Inflammatory macrophage treated with lipopolysaccharide for 4 hours (primary cell): ENCODE data around the gene NLRX1.
"Not testable (repeated sequence)": the region's sequence is repeated elsewhere in the genome, so short reads cannot be mapped to it uniquely, and the experiment has no call there.

Experiments used
- DNase-seq: peaks from one replicate; pipeline ENCODE4 v3.0.0-alpha.2; 2020

Gene NLRX1

DNA sequence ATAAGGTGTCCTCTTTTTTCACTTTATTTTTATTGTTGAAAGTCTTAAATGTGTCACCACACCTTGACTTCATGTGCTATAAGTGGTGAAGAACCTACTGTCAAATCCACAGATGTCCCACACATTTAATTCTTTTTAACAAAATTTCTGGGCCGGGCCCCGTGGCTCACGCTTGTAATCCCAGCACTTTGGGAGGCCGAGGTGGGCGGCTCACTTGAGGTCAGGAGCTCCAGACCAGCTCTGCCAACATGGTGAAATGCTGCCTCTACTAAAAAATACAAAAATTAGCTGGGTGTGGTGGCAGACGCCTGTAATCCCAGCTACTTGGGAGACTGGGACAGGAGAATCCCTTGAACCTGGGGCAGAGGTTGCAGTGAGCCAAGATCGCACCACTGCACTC lies 40.7 kb downstream of the NLRX1 start:
- no peak for DNase-seq

DNA sequence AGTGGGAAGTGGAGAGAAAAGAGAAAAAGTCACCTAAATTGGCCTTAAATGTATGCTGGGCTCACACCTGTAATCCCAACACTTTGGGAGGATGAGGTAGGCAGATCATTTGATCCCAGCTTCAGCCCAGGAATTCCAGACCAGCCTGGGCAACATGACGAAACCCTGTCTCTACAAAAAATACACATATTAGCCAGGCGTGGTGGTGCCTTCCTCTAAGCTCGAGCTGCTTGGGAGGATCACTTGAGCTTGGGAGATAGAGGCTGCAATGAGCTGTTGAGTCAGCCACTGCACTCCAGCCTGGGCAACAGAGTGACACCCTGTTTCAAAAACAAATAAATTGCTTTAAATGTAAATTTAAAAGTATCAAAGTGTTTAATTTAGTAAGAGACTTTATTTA lies 41.5 kb downstream of the NLRX1 start:
- peak; percentile 34 for DNase-seq

DNA sequence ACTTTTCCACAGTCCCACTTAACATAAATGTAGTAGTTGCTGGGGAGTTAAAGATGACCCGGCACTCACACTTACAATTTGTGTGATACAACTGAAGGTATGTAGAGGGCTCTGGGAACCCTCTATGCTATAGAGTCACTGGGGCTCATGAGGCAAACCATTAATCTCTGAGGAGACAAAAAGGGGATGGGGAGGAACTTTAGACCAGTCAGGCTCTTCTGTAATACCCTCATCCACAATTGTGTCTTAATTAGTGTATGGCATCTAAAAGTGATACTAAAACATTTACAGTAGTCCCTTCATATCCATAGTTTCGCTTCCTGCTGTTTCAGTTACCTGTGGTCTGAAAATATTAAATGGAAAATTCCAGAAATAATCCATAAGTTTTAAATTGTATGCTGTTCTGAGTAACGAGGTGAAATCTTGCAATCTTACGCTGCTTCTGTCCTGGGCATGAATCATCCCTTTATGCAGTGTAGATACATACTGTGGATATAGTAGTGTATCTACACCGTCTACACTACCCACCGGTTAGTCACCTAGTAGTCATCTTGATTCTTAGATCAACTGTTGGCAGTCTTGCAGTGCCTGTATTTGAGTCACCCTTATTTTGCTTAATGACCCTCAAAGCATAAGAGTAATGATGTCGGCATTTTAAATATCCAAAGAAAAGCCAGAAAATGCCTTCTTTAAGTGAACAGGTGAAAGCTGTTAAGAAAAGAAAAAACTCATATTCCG lies 49.8 kb downstream of the NLRX1 start:
- DNase-seq, result peak; percentile 67

DNA sequence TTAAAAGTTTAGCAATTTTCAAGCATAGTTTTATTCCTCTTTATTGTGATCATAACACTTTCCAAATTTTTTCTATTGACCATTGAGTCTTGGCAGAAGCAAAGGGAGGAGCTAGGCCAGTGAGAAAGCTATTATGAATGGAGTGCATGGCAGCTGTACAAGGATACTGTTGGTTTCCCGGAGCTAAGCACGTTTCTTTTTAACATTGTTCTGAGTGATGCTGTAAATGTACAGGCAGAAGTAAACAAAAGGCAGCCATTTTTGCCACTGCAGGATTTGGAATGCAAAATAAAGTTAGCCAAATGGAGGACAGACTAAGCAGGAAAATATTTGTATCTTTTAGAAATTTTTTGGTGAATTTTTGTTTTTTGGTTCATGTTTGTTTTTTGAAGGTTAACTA lies 53.8 kb downstream of the NLRX1 start:
- no peak for DNase-seq

DNA sequence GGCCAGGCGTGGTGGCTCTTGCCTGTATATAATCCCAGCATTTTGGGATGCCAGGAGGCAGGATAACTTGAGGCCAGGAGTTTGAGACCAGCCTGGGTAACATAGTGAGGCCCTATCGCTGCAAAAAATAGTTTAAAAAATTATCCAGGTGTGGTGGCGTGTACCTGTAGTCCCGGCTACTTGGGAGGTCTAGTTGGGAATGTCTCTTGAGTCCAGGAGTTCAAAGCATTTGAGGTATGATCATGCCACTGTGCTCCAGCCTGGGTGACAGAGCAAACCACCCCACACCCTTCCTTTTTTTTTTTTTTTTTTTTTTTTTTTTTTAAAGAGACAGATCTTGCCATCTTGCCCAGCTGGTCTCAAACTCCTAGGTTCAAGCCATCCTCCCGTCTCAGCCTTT lies 54.4 kb downstream of the NLRX1 start:
- peak; percentile 11 for DNase-seq

DNA sequence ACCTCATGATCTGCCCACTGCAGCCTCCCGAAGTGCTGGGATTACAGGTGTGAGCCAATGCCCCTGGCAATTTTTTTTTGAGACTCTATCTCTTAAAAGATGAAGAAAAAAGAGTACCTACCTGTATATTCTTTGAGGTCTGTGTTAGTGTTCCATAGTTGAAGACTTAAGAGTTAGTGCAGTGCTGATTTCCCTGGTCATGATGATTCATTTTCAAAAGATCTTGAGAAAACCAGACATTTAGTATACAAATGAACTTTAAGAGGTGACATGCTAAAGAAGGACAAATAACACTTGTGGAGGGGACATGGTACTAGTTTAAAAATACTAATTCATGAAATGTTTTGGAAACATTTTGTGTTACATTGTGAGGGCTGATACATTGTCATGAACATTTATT lies 55.3 kb downstream of the NLRX1 start:
- DNase-seq, result no peak

DNA sequence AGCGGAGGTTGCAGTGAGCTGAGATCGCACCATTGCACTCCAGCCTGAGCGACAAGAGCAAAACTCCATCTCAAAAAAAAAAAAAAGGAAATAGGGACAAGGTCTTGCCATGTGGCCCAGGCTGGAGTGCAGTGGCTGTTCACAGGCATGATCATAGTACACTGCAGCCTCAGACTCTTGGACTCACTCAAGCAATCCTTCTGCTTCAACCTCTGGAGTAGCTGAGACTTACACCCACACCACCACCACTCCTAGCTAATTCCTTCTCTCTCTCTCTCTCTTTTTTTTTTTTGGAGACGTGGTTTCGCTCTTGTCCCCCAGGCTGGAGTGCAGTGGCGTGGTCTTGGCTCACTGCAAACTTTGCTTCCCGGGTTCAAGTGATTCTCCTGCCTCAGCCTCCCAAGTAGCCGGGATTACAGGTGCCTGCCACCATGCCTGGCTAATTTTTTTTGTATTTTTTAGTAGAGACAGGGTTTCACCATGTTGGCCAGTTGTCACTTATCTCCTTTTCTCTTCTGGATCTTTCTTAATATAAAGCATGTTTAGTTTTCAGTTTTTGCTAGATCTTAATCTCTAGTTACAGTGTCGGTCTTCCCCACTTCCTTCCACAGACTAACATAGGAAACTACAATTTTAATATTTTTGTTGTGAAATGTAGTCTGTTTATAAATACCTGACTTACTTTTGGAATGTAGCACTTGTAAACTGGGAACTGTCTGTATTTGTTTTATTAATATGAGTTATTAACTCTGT lies 60.2 kb downstream of the NLRX1 start:
- not testable (repeated sequence) for DNase-seq

DNA sequence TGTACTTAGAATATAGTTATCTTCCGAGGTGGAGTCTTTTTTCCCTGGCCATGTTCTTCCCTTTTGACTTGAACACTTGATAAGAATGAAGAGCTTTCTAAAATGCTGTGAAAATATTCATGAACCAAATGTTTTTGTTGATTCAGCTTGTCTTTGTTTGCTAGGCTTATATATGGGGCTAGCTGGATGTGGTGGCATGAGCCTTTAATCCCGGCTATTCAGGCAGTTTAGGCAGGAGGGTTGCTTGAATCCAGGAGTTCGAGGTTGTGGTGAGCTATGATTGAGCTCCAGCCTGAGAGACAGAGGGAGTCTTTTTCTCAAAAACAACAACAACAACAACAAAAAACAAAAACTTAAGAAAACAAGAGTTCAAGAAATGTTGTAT lies 60.8 kb downstream of the NLRX1 start:
- DNase-seq, result no peak

DNA sequence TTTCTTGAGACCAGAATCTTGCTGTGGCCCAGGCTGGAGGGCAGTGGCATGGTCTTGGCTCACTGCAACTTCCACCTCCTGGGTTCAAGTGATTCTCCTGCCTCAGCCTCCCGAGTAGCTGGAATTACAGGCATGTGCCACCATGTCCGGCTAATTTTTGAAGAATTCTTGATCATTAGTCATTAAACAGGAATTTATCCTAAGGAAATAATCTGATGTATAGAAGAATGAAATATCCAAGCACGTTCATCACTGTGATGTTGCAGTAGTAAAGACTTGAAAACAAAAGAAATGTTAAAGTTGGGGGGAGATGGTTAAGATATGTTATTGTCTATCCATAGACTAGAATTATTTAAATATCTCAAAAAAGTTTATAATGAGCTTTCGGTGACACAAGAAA lies 61.2 kb downstream of the NLRX1 start:
- no peak for DNase-seq
